A673 (cell line): ENCODE data around the gene SEMA4F. TPM values are rescaled to one million over a fixed set of nuclear protein-coding genes. Genes with fewer than 3 reads are reported as not detected.

Experiments used
- BruUV-seq: library from RNA; stranded (reverse); fragments of 400-500 nt; replicated peaks from 2 replicates; lab custom pipeline; 2021; lab: Mats Ljungman, UMichigan
- CTCF ChIA-PET: fragments of 300-600 bp; sonication (Branson Sonifier 250); formaldehyde crosslinking; loops from one replicate; lab custom pipeline; 2022; ENCODE audit warnings: antibody characterized with exemption; lab: Charles Lee
- POLR2A ChIA-PET: fragments of 300-600 bp; sonication (Branson Sonifier 250); formaldehyde crosslinking; loops from one replicate; lab custom pipeline; 2022; ENCODE audit warnings: antibody characterized with exemption; ENCODE audit not compliant: low non-redundant PET; lab: Charles Lee
- DNase-seq: peaks from one replicate; pipeline ENCODE4 v3.0.0-alpha.2; 2015; ENCODE audit warnings: low spot score
- H3K27ac ChIP-seq: fragments of 200-600 bp; sonication (generic); 2 replicates; pipeline ENCODE4 v1.5.1; 2016; ENCODE audit warnings: mixed run types, low read depth, mild to moderate bottlenecking, mixed read lengths, antibody characterized with exemption, low read length; ENCODE audit not compliant: poor library complexity, severe bottlenecking
- H3K27me3 ChIP-seq: fragments of 200-600 bp; sonication (generic); replicated peaks from 2 replicates; pipeline ENCODE4 v1.6.1; 2017; ENCODE audit warnings: mixed run types, low read depth, mild to moderate bottlenecking, mixed read lengths, antibody characterized with exemption, low read length; ENCODE audit not compliant: insufficient read depth, poor library complexity
- H3K36me3 ChIP-seq: fragments of 200-600 bp; sonication (generic); 2 replicates; pipeline ENCODE4 v1.6.1; 2016; ENCODE audit warnings: mixed run types, mild to moderate bottlenecking, mixed read lengths, antibody characterized with exemption, low read length; ENCODE audit not compliant: insufficient read depth, poor library complexity, severe bottlenecking
- H3K4me1 ChIP-seq: fragments of 200-600 bp; sonication (generic); 2 replicates; pipeline ENCODE4 v1.6.1; 2017; ENCODE audit warnings: mixed run types, mild to moderate bottlenecking, mixed read lengths, antibody characterized with exemption, low read length; ENCODE audit not compliant: insufficient read depth, poor library complexity, severe bottlenecking
- H3K4me3 ChIP-seq: fragments of 200-600 bp; sonication (generic); 2 replicates; pipeline ENCODE4 v1.5.1; 2016; ENCODE audit warnings: low read depth, mixed run types, mild to moderate bottlenecking, mixed read lengths, low read length; ENCODE audit not compliant: poor library complexity, severe bottlenecking
- H3K9me3 ChIP-seq: fragments of 200-600 bp; sonication (generic); 2 replicates; pipeline ENCODE4 v1.6.1; 2016; ENCODE audit warnings: mixed run types, low read depth, mild to moderate bottlenecking, mixed read lengths, antibody characterized with exemption, low read length; ENCODE audit not compliant: poor library complexity, severe bottlenecking
- CTCF ChIP-seq: fragments of 300-800, 200-600 bp; sonication (generic); conservative IDR thresholded peaks from 2 replicates; pipeline ENCODE4 v1.5.1; 2017; ENCODE audit warnings: low read depth, mild to moderate bottlenecking, antibody characterized with exemption, low read length, moderate library complexity, mixed read lengths
- EZH2 ChIP-seq: fragments of 200-600 bp; sonication (generic); IDR thresholded peaks from 2 replicates; pipeline ENCODE4 v1.6.1; 2017; ENCODE audit warnings: borderline replicate concordance, low read depth, mild to moderate bottlenecking, mixed read lengths, antibody characterized with exemption, low read length; ENCODE audit not compliant: poor library complexity, severe bottlenecking
- intact Hi-C: fragments of 100-400 bp; cut with micrococcal nuclease; formaldehyde crosslinking; loops from one replicate; pipeline ENCODE4 v1.10.0; 2022; ENCODE audit not compliant: unreplicated experiment
- total RNA-seq: library from RNA; stranded (reverse); gene quantifications from 2 replicates; pipeline ENCODE4 v1.2.3, GENCODE V29; 2021

SEMA4F gene
- total RNA-seq, 1 experiment from 2014 or later = 3.8 TPM

- intact Hi-C loops = no loop called here
- Histone ChIP-seq H3K9me3 (no peaks in the 10 kb centered on the region), H3K36me3 (no peaks in the 10 kb centered on the region), H3K4me1 (no peaks in the 10 kb centered on the region), H3K27ac (no peak overlapping the region), H3K27me3 (no peaks in the 10 kb centered on the region), H3K4me3 (no peak overlapping the region)
- no peak for DNase-seq
- POLR2A ChIA-PET = no interaction called here
- BruUV-seq = no TSS peak
- no peak for TF ChIP-seq CTCF
- no peak for TF ChIP-seq EZH2
- CTCF ChIA-PET = interaction anchor here (0.5 kb wide), 1 partner anchor 524 kb away, joined by 3 read pairs; no protein-coding TSS in a partner anchor
Observed at GRCh38 chr2:74670263-74670662, 16.2 kb downstream of the SEMA4F start.

GRCh38 chr2:74671479-74671878, 17.4 kb downstream of the SEMA4F start:
- H3K4me1 ChIP-seq = no peaks in the 10 kb centered on the region
- no peaks in the 10 kb centered on the region for H3K27me3 ChIP-seq
- H3K4me3 ChIP-seq = no peak overlapping the region
- no peaks in the 10 kb centered on the region for H3K9me3 ChIP-seq
- BruUV-seq = no TSS peak
- no peak for DNase-seq
- TF ChIP-seq CTCF = no peak
- TF ChIP-seq EZH2 = no peak
- POLR2A ChIA-PET = interaction anchor here (0.5 kb wide), 2 partner anchors 29 to 889 kb away, joined by 5 to 7 read pairs; partner anchors contain the start of gene EVA1A
- no peak overlapping the region for H3K27ac ChIP-seq
- intact Hi-C loops = no loop called here
- CTCF ChIA-PET = no interaction called here
- no peaks in the 10 kb centered on the region for H3K36me3 ChIP-seq

GRCh38 chr2:74673826-74674528, 19.9 kb downstream of the SEMA4F start:
- ChIA-PET CTCF (interaction anchor here (0.6 kb wide), 1 partner anchor 355 kb away, joined by 4 read pairs; no protein-coding TSS in a partner anchor), POLR2A (no interaction called here)
- Histone ChIP-seq H3K4me1 (no peaks in the 10 kb centered on the region), H3K27ac (no peak overlapping the region), H3K4me3 (no peak overlapping the region), H3K27me3 (no peaks in the 10 kb centered on the region), H3K36me3 (no peaks in the 10 kb centered on the region), H3K9me3 (no peaks in the 10 kb centered on the region)
- TF ChIP-seq CTCF = no peak
- no peak for TF ChIP-seq EZH2
- intact Hi-C loops = no loop called here
- no TSS peak for BruUV-seq
- no peak for DNase-seq
